Inferior parietal cortex (tissue), 1 donor: ENCODE measurements around the gene CRHR2.
"Not testable (repeated sequence)": the region's sequence is repeated elsewhere in the genome, so short reads cannot be mapped to it uniquely, and the experiment has no call there.

Experiments used
- DNase-seq: peaks from one replicate; pipeline ENCODE4 v3.0.0-alpha.2; 2016; ENCODE audit errors: extremely low spot score

CRHR2 gene

DNA sequence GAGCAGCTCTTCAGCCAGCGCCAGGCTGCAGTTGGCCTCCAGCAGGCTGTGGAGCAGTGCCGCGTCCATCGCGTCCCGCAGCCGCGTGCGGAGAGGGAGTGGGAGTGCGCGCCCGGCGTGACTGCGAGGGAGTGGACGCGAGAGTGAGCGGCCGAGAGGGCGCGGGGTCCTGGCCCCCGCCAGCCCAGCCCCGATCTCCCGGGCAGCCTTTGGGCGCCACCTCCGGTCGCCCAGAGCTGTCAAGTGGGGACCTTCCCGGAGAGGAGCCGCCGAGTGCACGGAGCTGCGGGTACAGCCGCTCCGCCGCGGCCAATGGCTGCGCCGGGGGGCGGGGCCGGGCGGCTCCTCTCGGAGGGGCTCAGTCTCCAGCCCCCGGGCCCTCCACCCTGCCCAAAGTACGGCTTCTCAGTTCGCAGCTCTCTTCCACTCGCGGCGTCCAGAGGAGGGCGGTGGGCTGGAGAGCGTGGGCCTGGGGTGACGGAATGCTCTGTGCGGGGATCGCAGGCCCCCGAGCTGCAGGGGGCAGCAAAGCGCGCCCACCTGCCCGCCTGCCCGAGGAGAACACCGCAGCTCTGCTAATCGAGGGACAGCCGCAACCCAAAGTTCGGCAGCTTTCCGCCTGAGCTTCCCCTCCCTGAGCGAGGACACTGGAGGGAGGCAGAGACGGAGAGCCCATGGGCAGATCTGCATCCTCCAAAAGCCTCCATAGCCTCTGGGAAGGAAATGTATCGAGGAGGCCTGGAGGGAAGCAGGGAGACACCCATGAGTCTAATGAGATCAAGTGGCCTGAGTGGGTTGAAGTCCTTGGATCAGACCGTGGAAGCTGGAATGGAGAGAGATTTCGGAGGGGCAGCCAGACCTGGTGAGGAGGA is at the start of gene CRHR2:
Gene CRHR2, minus strand, starts transcription at position 245 of the 872 bp plus-strand sequence. Its CDS starts 176 bp downstream, at position 69.
- no peak for DNase-seq

DNA sequence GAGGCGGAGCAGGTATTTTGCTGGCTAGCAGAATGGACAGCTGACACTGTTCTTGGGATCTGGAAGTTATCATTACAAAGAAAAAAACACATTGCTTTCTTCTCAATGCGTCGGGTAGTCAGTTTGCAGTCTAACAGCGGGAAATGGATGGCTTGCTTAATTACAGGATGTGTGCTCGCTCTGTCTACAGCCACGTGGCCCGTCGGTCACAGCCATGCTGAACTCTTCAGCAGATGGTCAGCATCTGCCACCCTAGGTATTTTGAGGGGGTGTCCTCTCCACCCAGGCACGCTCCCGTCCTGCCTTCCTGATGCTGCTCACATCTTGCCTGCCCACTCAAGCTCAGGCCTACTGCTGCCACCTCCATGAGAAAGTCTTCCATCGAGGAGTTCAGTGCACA is 49.3 kb upstream of the CRHR2 start:
- no peak for DNase-seq

DNA sequence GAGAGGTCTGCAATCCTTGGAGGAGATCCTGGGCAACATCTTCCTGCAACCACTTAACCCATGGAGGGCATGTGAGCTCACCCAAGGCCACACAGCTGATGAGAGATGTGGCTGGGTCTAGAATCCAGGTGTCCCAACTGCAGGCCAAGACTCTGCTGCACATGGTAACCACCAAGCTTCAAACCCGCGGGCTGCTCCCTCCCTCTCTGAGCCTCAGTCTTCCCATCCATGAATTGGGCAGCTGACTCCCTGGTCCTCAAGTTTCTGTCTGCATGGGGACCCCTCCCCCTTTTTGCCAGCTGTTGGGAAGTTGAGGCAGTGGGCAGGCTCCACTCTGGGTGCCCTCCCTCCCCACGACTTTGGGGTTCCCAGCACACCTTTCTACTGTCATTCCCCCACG is 48.7 kb upstream of the CRHR2 start:
- no peak for DNase-seq

DNA sequence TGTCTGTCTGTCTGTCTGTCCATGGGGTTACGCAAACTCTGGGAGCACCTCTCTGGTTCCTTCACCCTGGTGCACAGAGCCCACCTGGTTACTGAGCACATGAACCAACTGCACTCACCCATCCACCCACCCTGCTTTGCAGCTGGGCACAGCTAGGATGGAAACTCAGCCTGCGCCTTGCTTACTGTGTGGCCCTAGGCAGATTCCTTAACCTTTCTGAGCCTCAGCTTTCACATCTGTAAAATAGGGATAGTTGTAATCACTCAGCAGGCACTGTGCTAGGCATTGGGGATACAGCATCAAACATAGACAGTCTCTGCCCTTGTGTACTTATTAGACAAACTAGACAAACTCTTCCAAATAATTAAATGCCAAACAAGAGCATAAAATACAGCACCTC is 47.8 kb upstream of the CRHR2 start:
- no peak for DNase-seq

DNA sequence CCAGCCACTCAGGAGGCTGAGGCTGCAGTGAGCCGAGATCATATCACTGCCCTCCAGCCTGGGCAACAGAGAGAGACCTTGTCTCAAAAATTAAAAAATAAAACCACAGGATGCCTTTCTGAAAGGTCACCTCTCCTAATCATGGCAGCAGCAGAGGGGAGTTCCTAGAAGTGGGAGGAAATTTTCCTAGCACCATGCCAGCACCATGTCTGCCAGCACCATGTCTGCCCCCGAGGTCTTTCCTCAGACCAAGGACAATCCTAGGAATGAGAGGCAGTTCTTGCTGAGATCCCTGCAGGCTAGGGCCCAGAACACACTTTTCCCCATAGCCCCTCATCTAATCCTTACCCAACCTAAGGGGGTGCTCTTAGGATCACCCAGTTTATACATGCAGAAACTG is 47.4 kb upstream of the CRHR2 start:
- no peak for DNase-seq

DNA sequence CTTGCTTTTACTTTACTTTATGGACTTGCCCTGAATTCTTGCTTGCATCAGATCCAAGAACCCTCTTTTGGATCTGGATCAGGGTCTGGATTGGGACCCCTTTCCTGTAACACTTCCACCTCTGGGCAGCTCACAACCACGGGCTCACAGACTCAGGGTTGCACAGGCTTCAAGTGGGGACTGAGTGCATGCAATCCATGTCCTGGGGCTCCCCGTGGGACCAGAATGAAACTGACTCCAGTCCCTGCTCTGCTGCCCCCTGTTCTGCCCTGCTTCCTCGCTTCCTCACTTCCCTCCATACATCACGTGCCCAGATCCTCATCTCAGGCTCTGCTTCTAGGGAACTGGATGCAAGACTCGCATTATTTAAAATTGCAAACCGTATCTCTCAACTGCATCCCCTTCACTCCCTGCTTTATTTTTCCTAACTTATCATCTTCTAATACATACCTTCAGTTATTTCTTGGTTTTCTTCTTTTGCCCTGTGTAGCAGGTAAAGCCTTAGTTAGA is 46.4 kb upstream of the CRHR2 start:
- no peak for DNase-seq

DNA sequence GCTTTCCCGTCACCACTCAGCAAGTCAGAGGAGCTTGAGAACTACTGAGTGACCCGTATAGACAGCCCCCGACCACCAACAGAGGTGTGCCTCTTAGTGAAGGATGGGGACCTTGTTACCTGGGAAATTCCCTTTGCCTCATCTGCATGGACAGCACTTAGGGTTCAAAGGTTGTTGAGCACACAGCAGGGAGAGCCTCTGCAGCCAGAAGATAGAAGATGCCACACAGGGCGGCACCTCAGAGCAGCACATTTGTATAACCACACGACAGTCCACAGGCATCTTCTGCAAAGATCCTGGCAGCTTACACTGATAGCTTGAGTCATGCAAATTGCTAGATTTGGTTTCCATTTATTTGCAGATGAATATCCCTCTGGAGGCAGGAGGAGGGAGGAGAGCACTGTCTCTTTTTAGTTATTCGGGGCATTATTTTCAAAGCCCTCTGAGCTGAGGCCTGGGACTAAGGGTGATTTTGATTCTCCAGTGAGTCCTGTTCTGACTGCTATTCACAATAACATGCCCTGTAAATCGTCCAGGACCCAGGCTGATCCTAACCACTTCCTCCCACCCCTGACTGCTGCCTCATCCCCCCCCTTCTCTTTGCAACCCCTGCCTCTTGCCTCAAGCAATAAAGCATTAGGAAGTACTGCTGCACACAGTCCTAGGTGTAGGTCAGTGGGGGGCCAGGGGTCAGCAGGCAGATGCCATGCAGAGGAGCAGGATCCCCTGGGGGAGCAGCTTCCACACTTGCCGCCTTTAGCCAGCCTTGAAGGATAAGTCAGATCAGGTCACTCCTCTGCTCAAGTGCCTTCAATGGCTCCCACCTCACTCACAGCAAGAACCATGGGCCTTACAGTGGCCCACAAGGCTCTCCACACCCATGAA is 45.0 kb upstream of the CRHR2 start:
- no peak for DNase-seq

DNA sequence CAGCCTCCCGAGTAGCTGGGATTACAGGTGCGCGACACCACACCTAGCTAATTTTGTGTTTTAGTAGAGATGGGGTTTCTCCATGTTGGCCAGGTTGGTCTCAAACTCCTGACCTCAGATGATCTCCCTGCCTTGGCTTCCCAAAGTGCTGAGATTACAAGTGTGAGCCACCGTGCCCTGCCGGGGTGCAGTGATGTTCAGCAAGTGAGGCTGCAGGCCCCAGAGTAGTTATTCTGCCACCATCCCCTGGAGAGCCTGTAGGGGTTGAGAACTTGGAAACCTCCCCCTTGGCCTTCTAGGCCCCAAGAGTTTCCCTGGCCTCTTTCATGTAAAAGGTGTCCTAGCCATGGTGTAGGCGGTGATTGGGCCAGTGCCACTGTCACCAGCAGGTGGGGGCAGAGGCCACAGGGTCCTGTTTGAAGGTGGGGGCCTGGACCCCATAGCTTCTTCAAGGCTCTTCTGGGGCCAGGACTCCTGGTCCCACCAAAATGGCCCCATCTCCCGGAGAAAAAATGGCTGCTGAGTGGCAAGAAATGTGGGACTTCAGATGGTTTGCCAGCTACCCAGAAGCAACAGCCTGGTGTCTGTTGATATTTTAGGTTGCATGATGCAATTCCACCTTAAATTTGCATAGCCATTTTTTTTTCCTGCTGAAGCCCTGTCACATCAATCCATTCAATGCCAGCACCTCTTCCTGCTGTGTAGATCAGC is 44.2 kb upstream of the CRHR2 start:
- no peak for DNase-seq

DNA sequence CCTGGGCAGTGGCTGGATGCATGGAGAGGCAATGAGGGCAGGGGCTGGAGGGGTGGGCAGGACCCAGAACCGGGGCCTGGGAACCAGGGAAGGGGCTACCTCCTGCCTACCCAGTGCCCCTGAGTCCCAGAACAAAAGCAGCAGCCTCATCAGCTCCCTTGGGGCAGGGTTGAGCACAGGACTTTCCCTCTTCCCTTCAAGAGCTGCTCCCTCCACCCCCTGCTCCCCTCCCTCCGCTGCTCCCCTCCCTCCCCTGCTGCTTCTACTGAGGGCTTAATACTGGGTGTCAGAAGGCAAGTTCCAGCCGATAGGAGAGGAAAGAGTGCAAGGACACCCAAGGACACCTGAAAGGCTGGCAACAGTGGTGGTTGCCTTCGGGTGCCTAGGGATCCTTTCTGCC is 41.5 kb upstream of the CRHR2 start:
- DNase-seq = no peak

DNA sequence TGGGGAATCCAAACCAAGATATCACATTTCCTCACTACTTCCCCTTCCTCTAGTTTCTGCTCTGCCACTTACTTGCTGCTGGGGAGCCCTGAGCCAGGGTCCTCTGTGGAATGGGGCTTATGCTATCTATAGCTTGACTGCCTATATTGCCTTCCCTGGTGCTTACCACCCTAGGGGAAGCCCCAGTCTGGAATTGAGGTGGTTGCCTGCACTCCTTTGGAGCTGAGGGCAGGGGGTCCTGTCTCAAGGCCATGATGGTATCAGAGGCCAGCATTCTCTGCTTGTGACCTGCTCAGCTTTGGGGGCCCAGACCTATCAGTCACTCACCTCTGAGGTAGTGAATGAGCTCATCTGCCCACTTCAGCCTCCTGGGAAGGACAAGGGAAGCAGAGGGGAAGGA is 40.4 kb upstream of the CRHR2 start:
- no peak for DNase-seq

DNA sequence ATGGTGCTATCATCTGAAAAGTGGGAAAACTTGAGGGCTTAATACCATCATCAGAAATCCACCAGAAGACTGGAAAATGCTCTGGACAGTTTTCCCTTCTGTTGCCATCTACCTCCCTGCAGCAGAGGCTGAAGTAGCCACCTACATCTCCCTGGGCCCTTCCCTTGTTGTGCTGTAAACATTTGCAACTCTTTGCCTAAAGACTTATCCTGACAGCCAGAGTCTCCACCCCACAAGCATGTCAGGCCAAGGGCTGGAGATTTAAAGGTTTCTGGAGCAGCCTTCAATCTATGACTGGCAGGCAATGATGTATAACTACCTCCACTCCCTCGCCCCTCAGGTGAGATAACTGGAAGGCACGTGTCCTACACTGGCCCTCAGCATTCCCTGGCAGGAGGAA is 39.9 kb upstream of the CRHR2 start:
- DNase-seq = no peak

DNA sequence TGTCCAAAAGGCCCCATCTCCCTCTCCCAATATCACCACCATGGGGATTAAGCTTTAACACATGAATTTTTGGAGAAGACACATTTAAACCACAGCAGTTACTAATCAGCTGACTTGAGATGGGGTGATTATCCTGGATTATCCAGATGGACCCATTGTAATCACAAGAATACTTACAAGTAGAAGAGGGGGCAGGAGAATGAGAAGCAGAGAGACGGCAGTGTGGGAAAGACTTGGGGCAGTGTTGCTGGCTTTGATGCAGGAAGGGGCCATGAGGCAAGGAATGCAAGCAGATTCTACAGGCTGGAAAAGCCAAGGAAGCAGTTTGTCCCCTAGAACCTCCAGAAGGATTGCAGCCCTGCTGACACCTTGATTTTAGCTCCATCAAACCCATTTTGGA is 39.0 kb upstream of the CRHR2 start:
- DNase-seq = no peak

DNA sequence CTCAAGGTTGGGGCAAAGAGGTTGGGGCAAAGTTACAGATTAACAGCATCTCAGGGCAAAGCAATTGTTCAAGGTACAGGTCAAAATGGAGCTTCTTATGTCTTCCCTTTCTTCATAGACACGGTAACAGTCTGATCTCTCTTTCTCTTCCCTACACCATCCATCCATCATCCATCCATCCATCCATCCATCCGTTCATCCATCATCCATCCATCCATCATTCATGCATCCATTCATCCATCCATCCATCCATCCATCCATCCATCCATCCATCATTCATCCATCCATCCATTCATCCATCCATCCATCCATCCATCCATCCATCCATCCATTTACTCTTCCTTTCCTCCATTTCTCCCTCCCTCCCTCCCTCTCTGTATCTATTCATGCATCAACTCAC is 37.2 kb upstream of the CRHR2 start:
- DNase-seq = not testable (repeated sequence)

DNA sequence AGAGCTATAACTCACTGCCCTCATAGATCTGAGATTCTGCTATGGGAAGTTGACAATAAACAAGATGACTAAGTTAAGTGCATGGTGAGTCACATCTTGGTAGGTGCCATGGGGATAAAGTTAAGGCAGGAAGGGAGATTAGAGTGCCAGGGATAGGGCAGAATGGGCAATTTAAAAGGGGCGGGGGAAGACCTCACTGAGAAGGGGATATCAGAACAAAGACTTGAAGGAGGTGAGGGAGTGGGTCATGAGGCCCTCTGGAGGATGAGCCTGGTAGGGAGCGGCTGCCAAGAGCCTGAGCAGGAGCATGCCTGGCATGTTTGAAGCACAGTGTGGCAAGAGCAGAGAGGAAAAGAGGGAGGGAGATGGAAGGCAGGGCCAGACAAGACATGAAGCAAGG is 34.9 kb upstream of the CRHR2 start:
- DNase-seq = no peak

DNA sequence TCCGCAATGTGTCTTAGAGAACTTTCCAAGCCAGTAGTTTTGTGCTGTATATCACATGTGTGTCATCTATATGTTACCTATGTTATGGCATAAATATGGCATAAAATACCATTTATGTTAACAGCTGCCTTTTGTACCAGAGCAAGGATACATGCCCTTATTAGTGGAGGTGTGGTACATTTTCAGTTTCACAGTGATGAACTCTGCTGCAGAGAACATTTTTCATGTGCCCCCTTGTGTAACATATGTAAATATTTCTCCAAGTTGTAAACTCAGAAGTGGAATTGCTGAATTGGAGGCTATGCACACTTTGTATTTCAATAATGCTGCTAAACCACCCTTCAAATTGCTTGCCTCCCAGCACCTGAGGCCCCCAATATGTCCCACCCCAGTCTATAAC is 31.9 kb upstream of the CRHR2 start:
- no peak for DNase-seq

DNA sequence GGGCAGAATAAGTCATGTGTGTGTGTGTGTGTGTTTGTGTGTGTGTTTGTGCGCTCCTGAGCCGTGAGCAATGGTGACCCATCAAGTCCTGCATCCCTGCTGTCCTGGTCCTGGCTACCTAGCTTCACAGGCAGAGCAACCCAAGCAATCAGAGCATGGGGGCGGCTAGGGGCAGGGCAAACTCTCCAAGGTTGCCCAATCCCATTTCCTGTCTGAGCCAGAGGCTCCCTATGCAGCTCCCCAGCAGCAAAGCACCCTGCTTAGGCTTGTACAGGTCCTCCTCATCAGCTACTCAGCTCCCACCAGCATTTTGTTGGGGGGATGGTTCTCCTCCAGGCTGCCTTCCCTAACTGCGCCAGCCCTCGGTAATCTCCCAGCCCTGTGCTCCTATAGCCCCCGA is 31.1 kb upstream of the CRHR2 start:
- DNase-seq = no peak

DNA sequence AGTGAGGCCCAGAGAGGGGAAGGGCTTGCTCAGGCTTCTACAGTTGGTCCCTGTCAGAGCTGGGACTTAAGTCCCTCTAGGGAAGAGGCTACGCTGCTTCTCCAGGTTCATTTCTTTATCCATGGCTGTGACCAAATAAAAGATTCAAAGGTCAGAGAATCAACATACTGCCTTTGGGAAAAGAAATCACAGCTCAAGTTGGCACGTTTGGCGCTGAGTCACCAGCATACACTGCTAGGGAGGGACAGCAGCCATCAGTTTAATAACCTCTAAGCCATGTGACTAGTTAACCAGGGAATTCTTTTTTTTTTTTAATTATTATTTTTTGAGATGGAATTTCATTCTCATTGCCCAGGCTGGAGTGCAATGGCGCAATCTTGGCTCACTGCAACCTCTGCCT is 28.4 kb upstream of the CRHR2 start:
- DNase-seq = no peak

DNA sequence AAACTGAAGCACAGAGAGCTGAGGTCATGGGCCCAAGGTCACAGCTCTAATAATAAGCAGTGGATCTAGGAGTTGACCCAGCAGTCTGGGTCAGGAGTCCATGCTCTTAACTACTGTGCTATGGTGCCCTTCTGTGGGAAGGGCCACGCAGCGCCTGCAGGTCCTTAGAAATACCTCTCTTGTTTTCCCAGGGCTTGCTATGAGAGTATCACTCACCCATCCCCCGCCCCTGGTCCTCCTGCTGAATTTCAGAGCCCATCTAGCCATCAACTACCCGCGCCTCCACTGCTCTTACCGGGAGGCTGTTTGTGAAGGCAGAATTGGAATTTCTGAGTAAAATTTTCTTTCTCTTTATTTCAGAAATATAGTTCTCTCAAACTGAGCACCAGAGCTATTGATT is 27.3 kb upstream of the CRHR2 start:
- DNase-seq = no peak

DNA sequence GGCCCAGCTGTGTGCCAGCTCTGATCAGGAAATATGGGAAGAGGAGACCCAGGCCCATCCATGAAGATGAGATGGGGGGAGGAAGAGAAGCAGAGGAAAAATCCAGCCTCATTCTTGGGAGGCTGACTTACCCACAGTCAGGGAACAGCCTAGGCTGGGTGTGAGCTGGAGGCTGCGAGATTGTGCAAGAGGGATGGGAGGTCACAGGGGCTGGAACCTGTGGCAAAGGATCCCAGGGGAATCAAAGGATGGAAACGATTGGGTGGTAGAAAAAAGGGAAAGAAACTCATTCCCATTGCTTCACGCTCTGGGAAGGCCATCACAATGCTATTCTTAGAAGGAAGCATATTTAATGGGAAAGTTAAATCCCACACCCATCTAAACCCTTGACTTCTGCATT is 26.7 kb upstream of the CRHR2 start:
- DNase-seq = no peak

DNA sequence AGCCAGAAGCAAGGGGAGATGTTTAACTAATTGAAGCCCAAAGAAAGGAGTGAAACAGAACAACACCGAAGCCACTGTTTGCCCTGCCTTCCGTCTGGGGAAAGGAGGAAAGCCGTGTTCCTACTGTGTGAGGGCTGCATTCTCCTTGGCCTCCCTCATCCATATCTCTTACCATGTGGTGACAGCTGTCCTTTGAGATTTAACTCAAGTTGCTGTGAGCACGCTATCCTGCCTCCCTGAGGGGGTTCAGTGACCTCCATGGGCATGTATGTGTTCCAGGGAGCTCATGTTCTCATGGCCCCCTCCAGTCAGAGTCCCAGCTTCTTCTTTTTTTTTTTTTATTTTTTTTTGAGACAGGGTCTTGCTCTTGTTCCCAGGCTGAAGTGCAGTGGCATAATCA is 26.2 kb upstream of the CRHR2 start:
- DNase-seq = no peak

DNA sequence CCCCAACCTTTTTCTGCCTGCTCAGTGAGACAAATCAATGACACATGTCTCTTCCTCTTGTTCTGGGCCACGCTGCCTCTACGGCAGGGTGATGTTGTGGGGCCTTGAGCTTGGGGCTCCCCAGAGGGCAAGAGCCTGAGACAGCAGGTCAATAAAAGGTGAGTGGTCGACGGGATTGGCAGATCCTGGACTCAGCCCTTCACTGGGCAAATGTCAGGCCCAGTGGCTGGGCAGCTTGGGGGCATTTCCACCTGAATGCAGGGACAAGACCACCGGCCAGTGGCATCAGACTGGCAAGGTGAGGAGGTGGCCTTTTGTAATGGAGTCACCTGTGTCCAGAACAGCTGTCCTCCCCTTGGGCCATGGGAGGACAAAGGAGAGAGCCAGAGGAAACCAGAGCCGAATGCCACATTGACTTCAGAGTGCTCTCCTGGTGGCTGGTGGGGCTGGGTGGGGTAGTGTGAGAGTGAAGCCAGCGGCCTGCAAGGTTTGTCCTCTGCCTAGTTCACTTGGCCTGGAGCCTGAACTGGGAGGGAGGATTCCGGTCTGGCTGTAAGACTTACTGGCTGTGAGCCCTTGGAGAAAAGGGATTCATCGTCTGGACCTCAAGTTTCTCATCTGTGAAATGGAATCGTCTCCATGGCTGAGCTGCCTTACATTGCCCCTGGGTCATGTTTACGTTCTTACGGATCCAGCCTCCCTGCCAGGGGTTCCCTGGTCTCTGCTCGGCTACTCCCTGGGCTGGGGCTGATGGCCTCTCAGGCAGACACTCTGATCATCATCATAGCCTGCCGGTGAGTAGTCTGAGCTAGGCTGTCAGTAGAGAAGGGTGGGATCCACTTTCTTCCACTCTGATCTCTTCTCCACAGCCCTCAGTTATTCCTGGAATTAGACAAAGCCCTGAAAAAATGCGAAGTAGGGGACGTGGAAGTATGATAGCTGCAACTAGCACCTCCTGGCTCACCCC is 25.4 kb upstream of the CRHR2 start:
- DNase-seq = no peak
